Cardiac septum (tissue), 1 donor: ENCODE measurements around the gene PAK1. TPM values are rescaled to one million over a fixed set of nuclear protein-coding genes. Genes with fewer than 3 reads are reported as not detected.
A peak's percentile ranks its signal among the peaks of the same experiment; 100 is the strongest.
"Not testable (repeated sequence)": the region's sequence is repeated elsewhere in the genome, so short reads cannot be mapped to it uniquely, and the experiment has no call there.

Source experiments
- DNase-seq: peaks from one replicate; pipeline ENCODE4 v3.0.0-alpha.2; 2020; ENCODE audit warnings: low spot score
- intact Hi-C: fragments of 100-400 bp; cut with DNase I; formaldehyde crosslinking; loops from one replicate; pipeline ENCODE4 v1.14.0; 2022
- total RNA-seq: library from RNA; stranded (reverse); fragmentation: NEBNext Ultra II Directional; extraction: Animal tissue kit (Norgen Biotek cat#: 25700); gene quantifications from one replicate; pipeline ENCODE4 v1.2.1, GENCODE V29; 2021
- donor health status: DM: no; HTN: no; CAD: no.

Gene PAK1
- total RNA-seq, 1 donor from 2014 or later = 16.5 TPM

- intact Hi-C loops = no loop called here
- peak; percentile 95 for DNase-seq
These were observed 62.0 kb downstream of the PAK1 start for GRCh38 chr11:77411717-77412441.

GRCh38 chr11:77411137-77411707 lies 62.7 kb downstream of the PAK1 start:
- peak; percentile 84 for DNase-seq
- intact Hi-C loops = no loop called here

GRCh38 chr11:77410076-77410827 lies 63.6 kb downstream of the PAK1 start:
- intact Hi-C loops = no loop called here
- no peak for DNase-seq

GRCh38 chr11:77409046-77409445 lies 64.8 kb downstream of the PAK1 start:
- intact Hi-C loops = no loop called here
- no peak for DNase-seq

GRCh38 chr11:77407613-77408012 lies 66.3 kb downstream of the PAK1 start:
- intact Hi-C loops = no loop called here
- DNase-seq = no peak

DNA sequence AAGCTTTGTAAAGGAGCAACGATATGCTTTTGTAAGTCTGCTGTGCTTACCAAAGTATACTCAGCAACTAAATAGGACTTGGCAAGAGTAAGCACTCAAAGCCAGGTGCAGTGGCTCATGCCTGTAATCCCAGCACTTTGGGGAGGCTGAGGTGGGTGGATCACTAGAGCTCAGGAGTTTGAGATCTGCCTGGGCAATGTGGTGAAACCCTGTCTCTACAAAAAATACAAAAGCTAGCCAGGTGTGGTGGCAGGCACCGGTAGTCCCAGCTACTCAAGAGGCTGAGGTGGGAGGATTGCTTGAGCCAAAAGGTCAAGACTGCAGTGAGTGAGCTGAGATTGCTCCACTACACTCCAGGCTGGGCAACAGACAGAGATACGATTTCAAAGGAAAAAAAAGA lies 67.5 kb downstream of the PAK1 start:
- intact Hi-C loops = no loop called here
- no peak for DNase-seq

DNA sequence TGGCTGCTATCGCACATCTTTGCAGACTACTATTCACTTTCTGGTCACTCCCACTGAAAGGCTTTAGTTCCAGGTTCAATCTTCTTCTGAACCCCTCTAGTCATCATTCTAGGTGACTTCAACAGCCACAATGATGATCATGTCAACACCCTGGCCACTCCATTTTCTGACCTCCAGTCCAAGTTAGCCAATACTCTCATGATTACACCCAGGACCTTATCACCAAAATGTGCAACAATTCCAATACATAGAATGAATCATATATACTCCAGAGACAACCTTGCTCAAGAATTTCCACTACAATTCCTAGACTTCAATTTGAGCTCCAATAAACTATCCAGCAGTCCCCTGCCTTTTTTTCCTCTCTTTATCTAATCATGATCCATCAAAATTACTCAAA lies 70.7 kb downstream of the PAK1 start:
- no peak for DNase-seq
- intact Hi-C loops = no loop called here

GRCh38 chr11:77402218-77402556 lies 71.7 kb downstream of the PAK1 start:
- intact Hi-C loops = no loop called here
- DNase-seq = no peak

GRCh38 chr11:77401486-77402217 lies 72.2 kb downstream of the PAK1 start:
- no peak for DNase-seq
- intact Hi-C loops = no loop called here

DNA sequence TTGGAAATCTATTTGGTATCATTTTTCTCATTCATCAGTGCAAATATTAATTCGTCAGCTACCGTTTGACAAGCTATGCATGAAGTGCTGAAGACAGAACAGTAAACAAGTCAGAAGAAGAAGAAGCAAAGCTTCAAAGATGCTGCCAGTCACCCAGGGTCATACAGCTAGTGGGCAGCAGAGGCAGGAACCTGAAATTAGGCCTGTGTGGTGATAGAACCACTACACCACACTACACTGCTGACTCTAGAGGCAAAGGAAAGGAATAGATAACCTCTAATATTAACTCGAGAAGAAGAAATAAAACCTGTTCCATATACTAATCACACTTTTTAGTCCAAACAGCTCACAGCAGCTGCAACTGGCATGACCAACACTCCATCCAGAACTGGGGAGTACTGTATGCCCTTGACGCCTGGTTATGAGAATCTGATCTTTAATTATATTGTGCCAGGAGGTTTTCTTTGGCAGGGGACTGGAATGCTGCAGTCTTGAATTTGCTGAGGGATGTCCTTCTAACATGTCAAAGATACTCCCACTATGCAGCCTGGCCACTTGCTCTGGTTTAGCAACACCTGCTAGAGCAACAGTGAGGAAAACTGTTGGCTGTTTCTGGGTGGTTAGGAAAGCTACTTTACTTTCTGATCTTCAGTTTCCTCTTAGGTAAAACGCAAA lies 73.0 kb downstream of the PAK1 start:
- intact Hi-C loops = no loop called here
- DNase-seq = no peak

GRCh38 chr11:77400271-77400670 lies 73.6 kb downstream of the PAK1 start:
- intact Hi-C loops = no loop called here
- no peak for DNase-seq

- intact Hi-C loops = no loop called here
- DNase-seq = no peak
These were observed 76.3 kb downstream of the PAK1 start for GRCh38 chr11:77397631-77398030.

GRCh38 chr11:77396911-77397310 lies 77.0 kb downstream of the PAK1 start:
- no peak for DNase-seq

DNA sequence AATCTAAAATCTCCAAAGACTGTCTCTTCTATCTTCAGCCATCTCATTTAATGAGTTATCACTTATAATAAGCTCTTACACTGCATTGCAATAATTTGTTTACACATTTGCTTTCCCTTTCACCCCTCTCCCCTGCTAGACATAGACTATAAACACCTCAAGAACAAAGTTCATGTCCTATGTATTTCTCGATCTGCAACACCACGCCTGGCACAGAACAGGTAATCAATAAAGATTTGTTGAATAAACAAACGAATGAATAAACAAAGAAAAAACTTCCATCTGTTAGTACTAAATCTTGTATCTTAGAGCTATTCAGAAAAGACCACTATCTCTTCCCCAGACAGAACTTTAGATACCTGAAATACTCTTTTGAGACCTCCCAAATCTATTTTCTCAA lies 77.6 kb downstream of the PAK1 start:
- intact Hi-C loops = no loop called here
- DNase-seq = no peak

More at GRCh38 chr11:77396911-77397310, 77.0 kb downstream of the PAK1 start:
- intact Hi-C loops = no loop called here

DNA sequence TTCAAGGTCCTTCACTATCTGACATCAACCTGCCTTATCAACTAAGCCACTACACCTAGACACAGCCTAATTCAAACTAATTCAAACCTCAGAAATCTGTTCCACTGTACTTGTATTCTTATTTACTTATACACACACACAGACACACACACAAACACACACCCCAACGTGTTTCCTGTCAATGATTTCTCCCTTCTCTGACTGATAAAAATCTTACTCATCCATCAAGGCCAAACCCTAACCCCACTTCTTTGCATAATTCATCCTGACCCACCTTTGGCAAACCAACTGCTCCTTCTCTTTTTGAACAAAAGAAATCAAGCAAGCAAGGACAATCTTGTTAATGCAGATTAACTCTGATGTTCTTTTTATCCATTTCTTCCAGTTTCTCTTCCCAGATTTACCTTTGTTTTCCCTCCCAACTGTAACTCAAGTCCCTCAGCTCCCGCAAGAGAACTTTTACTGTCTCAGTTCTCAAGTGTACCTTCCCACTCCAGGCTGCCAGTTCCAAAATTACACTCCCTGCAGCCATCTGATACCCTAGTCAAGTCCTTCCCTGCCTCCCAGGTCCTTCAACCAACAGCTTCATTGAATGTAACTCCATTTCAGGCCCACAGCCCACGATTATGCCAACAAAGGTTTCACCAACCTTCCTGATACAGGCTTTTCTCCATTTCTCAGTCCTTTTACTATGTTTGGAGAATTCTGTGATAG lies 78.3 kb downstream of the PAK1 start:
- no peak for DNase-seq
- intact Hi-C loops = no loop called here

- intact Hi-C loops = no loop called here
- no peak for DNase-seq
These were observed 81.1 kb downstream of the PAK1 start for GRCh38 chr11:77392842-77393241.

GRCh38 chr11:77387701-77388100 lies 86.2 kb downstream of the PAK1 start:
- no peak for DNase-seq
- intact Hi-C loops = no loop called here

- no peak for DNase-seq
- intact Hi-C loops = no loop called here
These were observed 87.7 kb downstream of the PAK1 start for GRCh38 chr11:77386178-77386577.

GRCh38 chr11:77385255-77385771 lies 88.6 kb downstream of the PAK1 start:
- DNase-seq, intact Hi-C loops: not testable (repeated sequence)
